ENCODE results near the gene CTR9. TPM values are rescaled to one million over a fixed set of nuclear protein-coding genes. Genes with fewer than 3 reads are reported as not detected.

Gene CTR9
- total RNA-seq, 1 experiment from 2014 or later = 31.0 TPM

DNA sequence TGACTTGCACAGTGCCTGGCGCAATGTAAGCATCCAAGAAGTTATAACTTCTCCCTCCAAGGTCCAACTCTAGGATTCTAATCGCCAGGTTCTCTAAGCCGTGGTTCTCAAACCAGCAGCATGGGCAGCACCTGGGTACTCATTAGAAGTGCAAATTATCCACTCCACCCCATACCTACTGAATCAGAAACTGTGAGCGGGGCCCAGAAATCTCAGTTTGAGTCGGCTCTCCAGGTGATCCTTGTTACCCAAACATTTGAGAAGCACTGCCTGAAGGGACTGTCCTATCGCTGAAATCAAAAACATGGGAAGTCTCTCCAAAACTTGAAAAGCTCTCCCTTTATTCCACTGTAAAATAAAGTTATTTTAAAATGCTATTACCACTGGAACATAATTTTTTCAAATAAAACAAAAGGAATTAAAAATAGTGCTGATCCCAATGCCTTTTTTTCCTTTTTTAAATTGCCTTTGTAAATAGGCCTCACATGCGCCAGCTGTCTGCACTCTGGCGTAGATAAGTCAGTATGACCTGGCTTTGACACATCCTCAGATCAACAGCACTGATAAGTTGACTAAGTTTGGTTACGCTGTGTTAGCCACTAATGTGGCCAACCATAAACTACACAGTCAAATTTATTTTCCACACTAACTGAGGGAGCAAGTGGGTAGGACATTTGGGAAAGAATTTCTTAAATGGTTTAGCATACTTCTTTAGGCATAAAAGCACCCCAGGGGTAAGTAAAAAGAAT is 8.4 kb upstream of the CTR9 start:
- DNase-seq (ENCODE audit: low read depth) = peak; percentile 25

- no peak for DNase-seq (ENCODE audit: low read depth)
Measured at GRCh38 chr11:10743354-10744000, 7.6 kb upstream of the CTR9 start.

GRCh38 chr11:10744206-10744605 is 6.8 kb upstream of the CTR9 start:
- no peak for DNase-seq (ENCODE audit: low read depth)

DNA sequence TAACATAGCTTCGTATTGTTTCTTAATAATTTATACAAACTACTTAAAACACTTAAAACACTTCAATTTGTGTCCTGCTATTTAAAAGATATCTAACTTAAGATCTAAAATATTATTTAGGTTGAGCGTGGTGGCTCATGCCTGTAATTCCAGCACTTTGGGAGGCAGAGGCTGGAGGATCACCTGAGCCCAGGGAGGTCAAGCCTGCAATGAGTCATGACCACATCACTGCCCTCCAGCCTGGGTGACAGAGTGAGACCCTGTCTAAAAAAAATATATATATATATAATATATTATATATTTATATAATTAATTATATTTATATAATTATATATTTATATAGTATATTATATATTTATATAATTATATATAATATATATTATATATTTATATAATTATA is 4.2 kb upstream of the CTR9 start:
- no peak for DNase-seq (ENCODE audit: low read depth)

- DNase-seq (ENCODE audit: low read depth) = no peak
Measured at GRCh38 chr11:10747733-10748132, 3.3 kb upstream of the CTR9 start.

GRCh38 chr11:10749476-10749875 is 1.6 kb upstream of the CTR9 start:
- DNase-seq (ENCODE audit: low read depth) = no peak

DNA sequence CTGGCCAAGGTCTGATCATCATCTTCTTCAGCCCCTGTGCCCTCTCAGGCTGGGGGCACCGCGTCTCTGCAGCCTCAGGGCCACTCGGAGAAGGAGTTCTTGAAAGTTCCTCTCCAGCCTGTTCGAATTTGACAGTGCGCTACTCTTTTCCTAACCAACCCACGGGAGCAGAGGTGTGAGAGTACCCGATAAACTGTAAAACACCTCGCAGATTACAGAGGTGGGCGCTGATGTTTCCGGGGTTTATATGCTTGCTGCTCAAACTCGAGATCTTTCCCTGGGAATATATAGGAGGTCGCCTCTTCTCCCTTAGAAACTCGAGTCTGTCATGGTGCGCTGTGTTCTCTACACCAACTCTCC is 515 bp downstream of the CTR9 start:
- no peak for DNase-seq (ENCODE audit: low read depth)

- no peak for DNase-seq (ENCODE audit: low read depth)
Measured at GRCh38 chr11:10752061-10752460, 1.0 kb downstream of the CTR9 start.

DNA sequence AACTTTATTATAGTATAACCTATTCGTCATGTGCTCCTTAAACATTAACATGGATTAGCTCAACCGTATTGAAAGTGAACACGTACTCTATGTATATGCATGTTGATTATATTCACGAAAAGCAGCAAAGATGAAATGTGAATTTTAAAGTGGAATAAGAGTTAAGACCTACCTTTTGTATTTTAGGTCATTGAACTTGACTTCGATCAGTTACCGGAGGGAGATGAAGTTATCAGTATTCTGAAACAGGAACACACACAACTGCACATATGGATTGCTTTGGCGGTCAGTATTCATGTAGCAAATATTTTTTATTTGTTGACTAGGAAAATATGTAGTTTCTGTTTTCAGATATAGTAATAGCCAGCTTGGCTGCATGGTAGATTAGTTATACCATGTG is 1.4 kb downstream of the CTR9 start:
- DNase-seq (ENCODE audit: low read depth) = no peak

- no peak for DNase-seq (ENCODE audit: low read depth)
Measured at GRCh38 chr11:10758957-10759356, 7.9 kb downstream of the CTR9 start.

DNA sequence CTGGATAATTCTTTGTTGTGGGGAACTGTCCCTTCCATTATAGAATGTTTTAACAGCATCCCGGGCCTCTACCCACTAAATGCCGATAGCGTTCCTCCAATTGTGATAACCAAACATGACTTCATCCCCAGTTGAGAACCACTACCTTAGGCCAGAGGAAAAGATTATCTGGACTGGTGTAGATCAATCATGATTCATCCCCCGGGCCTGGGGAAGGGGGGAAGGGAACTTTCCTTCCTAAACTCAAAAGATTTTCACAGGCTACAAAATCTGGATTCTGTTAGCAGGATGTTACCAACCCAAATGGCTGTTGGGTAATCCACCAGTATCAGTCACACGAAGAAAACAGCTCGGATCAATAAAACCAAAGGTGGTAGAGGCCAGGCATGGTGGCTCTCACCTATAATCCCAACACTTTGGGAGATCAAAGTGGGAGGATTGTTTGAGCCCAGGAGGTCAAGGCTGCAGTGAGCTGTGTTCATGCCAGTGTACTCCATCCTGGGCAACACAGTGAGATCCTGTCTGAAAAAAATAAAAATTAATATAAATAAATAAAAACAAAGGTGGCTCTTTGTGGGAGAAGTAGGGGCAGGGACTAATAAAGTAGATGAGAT is 10.1 kb downstream of the CTR9 start:
- no peak for DNase-seq (ENCODE audit: low read depth)

- DNase-seq (ENCODE audit: low read depth) = no peak
Measured at GRCh38 chr11:10762185-10762584, 11.1 kb downstream of the CTR9 start.

DNA sequence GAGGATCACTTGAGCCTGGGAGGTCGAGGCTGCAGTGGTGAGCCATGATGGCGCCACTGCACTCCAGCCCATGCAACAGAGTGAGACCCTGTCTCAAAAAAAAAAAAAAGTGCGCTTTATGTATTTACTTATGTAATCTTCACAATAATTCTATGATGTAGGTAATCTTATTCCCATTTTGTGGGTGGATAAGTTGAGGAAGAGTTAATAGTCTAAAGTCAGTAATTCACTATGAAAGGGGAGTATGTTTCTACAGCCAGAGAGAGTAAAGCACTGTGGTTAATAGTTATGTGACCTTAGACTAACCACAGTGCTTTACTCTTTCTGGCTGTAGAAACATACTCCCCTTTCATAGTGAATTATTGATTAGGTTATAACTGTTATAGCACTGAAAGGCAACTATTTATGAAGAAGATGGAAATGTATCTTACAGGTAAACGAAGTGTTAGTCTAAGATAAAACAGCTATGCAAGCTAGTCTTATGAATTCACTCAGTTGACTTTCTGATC is 11.9 kb downstream of the CTR9 start:
- no peak for DNase-seq (ENCODE audit: low read depth)

DNA sequence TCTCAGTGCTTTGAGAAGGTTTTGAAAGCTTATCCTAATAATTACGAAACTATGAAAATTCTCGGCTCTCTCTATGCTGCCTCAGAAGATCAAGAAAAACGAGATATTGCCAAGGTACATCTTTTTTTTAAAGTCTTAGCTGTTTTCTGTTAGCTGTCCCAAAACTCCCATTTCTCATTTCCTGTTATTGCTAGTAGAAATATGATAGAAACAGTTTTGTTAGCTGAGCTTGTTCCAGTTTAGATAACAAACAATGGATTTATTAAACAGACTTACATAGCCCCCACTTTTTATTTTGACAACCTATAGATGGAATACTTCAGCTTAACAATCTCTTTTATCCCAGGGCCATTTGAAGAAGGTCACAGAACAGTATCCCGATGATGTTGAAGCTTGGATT is 12.7 kb downstream of the CTR9 start:
- DNase-seq (ENCODE audit: low read depth) = no peak

DNA sequence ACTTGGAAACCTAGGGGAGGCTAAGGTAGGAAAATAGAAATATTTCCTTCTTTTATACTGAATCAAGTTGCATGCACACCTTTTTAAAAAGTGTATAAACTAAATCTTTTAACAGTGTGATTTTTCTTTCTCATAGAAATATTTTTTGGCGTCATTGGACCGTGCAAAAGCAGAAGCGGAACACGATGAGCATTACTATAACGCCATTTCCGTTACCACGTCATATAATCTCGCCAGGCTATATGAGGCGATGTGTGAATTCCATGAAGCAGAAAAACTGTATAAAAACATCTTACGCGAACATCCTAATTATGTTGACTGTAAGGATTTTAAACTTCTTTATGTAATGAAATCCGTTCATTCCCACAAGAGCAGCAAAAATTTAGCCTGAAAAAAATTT is 13.4 kb downstream of the CTR9 start:
- no peak for DNase-seq (ENCODE audit: low read depth)

DNA sequence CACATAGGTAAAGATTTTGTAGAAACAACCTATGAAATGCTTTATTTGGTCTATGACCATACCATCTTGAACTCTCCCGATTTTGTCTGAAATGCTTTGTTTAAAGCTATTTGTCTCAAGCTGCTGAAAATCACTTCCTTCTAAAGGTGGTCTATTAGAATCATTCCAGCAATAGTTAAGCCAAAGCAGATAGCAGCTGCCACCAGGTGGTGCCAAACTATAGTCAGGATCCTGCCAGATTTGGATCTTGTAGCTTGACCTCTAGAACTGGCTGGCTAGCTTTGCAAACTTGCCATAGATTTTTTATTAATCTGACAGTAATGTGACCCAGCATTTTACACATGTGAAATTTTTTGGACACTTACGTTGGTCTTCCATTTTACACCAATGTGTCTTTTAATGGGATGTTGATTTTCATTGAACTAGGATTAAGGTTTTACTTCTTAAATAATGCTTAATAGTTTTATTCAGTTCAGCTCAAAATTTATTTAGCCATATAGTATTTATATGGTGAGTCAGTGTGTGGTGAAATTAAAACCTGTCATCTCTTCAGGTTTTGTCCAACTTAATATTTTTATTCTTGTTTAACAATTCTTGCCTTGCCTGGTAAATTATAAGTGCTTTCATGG is 19.7 kb downstream of the CTR9 start:
- DNase-seq (ENCODE audit: low read depth) = peak; percentile 30

- DNase-seq (ENCODE audit: low read depth) = no peak
Measured at GRCh38 chr11:10771457-10771856, 20.4 kb downstream of the CTR9 start.

DNA sequence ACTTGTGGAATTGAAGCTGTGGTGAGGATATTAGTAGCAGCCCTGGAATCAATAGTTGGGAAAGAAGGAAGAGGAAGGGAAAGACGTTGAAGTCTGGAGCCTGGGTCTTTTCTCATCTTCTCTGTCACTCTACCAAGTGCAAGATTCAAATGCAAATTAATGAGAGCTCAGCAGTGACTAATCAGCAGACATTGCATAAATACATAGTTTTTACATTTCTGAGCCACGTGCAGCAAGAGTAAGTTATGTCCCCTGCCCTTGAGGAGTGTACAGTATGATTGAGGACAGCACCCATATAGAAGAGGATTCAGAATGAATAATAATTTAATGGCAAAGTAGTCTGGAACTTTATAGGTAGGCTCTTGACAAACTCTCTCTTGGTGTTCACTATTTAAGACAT is 23.8 kb downstream of the CTR9 start:
- DNase-seq (ENCODE audit: low read depth) = no peak

DNA sequence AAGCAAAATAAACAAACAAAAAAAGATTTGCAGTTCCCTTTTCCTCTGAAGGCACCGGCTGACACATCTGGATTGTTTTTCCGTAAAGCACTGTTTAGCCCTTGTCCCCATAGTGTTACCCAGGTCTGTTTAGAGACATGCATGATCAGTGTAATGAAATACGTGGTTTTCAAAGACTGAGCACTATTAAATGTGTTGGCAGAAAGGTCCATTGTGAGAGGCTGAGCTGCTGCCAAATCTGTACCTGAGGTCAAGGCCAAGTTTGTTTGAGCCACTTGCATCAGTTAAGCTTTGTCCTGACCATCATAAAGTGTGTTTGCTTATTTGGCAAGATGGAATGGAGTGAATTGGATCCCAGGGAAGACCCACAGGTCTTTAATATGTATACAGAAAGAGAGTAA is 26.3 kb downstream of the CTR9 start:
- DNase-seq (ENCODE audit: low read depth) = no peak

GRCh38 chr11:10777806-10778205 is 26.8 kb downstream of the CTR9 start:
- no peak for DNase-seq (ENCODE audit: low read depth)

GRCh38 chr11:10778217-10778970 is 27.3 kb downstream of the CTR9 start:
- no peak for DNase-seq (ENCODE audit: low read depth)
